ENCODE data around the gene CAVIN1.
"Not testable (repeated sequence)": the region's sequence is repeated elsewhere in the genome, so short reads cannot be mapped to it uniquely, and the experiment has no call there.

The CAVIN1 gene

GRCh38 chr17:42429726-42430447, 6.8 kb upstream of the CAVIN1 start:
- no peak for DNase-seq

GRCh38 chr17:42428141-42428944, 5.3 kb upstream of the CAVIN1 start:
- DNase-seq, result peak; percentile 68

- DNase-seq, result no peak
Observed at GRCh38 chr17:42424991-42425610, 2.0 kb upstream of the CAVIN1 start.

GRCh38 chr17:42423766-42424165, 710 bp upstream of the CAVIN1 start:
- no peak for DNase-seq

DNA sequence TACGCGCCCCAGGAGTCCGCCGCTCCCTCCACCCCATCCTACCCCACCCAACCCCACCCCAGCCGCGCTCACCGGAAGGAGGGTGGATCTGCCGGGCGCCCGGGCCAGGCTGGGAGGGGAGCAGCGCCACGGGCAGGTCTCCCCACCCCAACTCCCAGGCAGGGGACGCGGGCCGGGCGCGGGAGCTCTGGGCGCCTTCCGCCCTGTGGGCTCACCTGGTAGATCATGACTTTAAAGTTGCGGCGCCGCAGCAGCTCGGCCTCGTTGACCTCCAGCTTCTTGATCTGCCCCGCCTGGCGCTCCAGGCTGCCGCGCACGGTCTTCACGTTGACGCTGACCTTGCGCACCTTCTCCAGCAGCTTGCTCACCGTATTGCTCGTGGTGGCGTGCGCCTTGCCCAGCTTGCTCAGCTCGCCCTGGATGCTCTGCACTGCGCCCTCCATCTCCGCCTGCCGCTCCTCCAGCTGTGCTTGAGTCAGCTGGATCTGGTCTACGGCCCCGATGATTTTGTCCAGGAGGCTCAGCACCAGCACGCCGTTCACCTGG, 571 bp downstream of the CAVIN1 start:
- DNase-seq, result no peak

DNA sequence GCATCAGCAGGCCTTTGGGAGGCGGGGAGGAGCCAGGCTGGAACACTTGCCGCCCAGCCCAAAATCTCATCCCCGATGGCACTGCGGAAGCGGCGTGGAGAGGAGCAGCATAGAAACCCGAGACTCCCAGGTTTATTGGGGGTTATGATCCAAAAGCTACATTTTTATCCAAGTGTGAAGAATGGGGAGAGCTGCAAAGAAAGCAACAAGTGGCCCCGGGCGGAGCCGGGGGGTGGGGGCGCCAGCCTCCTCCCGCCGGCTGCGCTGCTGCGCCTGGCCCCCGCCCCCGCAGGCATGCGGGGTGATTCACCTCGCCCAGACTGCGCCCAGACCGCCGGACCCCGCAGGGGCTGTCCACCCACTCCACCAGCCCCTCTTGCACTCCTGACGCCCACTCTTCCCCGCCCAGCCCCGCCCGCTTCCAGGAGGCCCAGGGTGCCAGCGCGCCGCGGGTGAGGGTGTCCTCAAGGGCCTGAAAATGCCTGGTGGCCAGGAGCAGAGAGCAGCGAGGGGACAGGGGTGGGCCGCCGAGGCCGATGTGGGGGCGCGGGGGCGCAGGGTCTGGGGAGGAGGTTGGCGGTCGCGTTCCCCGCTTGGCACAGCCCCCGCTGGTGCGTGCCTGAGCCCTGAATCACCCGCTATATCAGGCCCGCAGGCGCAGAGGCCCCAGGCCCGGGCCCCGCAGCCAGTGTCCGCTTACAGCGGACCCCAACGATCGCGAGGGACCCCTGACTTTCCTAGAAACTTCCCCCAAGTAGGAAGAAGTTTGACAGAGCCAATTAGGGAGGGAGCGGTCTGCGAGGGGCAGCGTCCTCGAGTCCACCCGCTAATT, 1.3 kb downstream of the CAVIN1 start:
- no peak for DNase-seq

GRCh38 chr17:42421136-42421506, 1.9 kb downstream of the CAVIN1 start:
- no peak for DNase-seq

GRCh38 chr17:42417981-42418380, 5.1 kb downstream of the CAVIN1 start:
- DNase-seq, result not testable (repeated sequence)

GRCh38 chr17:42414704-42415409, 8.2 kb downstream of the CAVIN1 start:
- peak; percentile 90 for DNase-seq

GRCh38 chr17:42413464-42414040, 9.5 kb downstream of the CAVIN1 start:
- no peak for DNase-seq

DNA sequence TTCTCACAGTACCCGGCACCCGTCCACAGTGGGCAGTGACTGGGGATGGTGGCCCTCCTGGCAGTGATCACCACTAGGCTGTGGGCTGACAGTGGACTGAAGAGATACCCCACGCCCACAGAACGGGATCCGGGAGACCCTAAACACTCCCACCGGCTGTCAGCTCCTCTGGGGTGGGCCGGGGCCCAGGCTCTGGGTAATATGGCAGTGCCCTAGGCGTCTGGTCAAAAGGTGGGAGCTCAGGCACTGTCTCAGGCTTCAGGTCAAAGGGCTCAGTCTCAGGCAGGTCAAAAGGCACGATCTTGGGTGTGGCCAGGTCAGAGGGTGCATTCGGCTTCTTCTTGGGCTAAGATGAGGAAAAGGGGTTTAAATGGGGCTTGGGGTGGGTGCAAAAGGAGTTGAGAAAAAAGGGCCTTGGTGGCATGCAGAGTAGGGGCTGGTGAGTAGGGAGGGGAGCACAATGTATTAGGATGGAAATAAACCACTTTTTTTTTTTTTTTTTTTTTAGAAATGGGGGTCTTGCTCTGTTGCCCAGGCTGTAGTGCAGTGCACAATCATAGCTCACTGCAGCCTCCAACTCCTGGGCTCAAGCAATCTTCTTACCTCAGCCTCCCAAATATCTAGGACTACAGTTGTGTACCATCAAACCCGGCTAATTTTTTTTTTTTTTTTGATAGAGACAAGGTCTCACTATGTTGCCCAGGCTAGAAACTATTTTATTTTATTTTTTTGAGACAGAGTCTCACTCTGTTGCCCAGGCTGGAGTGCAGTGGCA, 11.0 kb downstream of the CAVIN1 start:
- DNase-seq, result no peak

- DNase-seq, result no peak
Observed at GRCh38 chr17:42411361-42411760, 11.7 kb downstream of the CAVIN1 start.

DNA sequence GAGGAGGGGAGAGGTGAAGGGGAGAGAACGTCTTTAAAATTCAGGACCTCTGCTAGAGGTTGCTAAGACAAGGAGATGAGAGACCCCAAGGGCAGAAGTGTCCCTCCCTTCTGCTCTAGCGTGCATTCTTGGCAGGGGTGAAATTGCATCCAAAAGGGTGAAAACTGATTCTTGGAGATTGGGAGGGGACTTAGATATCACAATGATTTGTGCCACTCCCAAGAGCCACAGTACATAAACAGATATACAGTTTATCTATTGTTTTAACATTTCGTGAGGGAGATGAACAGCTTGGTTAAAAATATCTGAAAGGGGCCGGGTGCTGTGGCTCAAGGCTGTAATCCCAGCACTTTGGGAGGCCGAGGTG, 12.8 kb downstream of the CAVIN1 start:
- no peak for DNase-seq

DNA sequence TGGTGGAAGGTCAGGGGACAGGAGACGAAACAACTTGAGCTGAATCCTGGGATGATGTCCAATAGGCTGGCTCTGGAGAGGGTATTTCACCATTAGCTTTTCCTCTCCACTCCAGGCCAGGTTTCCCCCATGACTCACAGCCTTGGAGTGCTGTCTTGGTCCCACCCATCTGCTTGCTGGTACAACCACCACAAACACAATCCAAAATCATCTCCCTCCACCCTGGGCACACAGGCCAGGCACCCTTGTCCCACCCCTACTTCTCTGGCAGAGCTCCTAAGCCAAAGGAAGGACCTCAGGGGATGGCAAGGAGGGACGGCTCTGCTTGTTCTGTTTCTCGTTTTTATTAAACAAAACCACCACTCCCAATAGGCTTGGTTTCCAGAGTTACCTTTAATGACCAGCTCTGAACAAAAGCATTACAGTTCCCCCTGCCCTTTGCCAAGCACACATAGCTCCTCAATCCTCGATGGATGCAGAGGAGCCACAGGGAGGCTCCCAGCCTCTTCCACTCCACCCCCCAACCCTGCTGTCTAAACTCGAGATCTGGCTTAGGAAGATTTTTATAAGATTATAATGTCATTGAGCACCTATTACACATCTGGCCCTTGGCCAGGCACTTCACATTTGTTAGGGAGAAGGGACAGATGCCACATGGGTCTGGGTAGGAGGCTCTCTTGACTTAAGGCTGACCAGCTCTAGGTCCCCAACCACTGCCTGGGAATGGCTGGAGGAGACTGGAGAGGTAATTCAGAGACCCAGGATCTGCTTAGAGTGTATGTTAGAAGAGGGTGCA, 13.3 kb downstream of the CAVIN1 start:
- no peak for DNase-seq

GRCh38 chr17:42408061-42408460, 15.0 kb downstream of the CAVIN1 start:
- no peak for DNase-seq

- DNase-seq, result peak; percentile 60
Observed at GRCh38 chr17:42407289-42407836, 15.7 kb downstream of the CAVIN1 start.

- DNase-seq, result no peak
Observed at GRCh38 chr17:42406615-42407288, 16.3 kb downstream of the CAVIN1 start.

GRCh38 chr17:42405963-42406495, 17.0 kb downstream of the CAVIN1 start:
- peak; percentile 60 for DNase-seq

GRCh38 chr17:42405076-42405475, 18.0 kb downstream of the CAVIN1 start:
- no peak for DNase-seq

All from GDM1 (cell line).